ENCODE results near the gene TPX2. TPM values are rescaled to one million over a fixed set of nuclear protein-coding genes. Genes with fewer than 3 reads are reported as not detected.

The TPX2 gene
- total RNA-seq, 1 experiment from 2014 or later: 248 TPM

DNA sequence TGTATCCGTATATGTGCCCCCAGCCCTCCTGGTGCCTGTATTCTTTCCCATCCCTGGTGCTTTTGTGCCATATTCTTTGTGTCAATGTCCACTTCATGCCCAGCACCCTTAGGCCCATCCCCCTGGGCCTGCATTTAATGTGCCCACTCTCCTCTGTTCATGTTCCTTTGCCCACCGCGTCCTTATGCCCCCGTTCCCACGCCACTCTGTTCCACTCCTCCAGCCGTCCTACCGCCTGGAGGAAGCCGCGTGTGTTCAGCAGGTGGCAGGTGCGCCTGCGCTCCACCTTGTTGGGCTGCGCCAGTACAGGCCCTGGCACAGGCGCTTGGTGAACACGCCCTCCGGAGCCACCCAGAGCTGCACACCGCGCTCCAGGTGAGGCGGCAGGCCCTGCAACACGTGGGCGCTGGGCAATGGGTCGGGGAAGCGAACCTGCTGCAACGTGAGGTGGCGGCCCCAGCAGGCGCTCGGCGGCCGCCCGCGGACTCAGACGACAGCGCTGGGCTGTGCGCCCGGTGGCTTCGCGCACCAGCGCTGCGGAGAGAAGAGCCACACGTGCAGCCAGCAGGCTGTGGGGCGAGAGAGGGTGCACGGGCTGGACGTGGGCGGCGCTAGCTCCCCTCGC lies 110.3 kb downstream of the TPX2 start:
- Histone ChIP-seq H3K4me1 (ENCODE audit: control insufficient read depth, insufficient read depth, low read length) (peaks cover 16% of the 10 kb centered on the region), H3K27me3 (ENCODE audit: control insufficient read depth, insufficient read depth, low read length) (no peaks in the 10 kb centered on the region), H3K27ac (ENCODE audit: low read length) (no peak overlapping the region), H3K9me3 (ENCODE audit: control insufficient read depth, insufficient read depth, low read depth, low read length) (no peaks in the 10 kb centered on the region), H3K4me3 (ENCODE audit: low read depth in 2 of 2, low read length in 2 of 2) (no peak overlapping the region), H3K36me3 (ENCODE audit: control insufficient read depth, insufficient read depth, low read length) (no peaks in the 10 kb centered on the region)
- intact Hi-C loops (cut with micrococcal nuclease; ENCODE audit: unreplicated experiment) (no loop called here), in situ Hi-C loops (cut with HindIII; ENCODE audit: low pct_unique_long_range_greater_than_20kb, low sequenced_read_pairs) (no loop called here)
- ATAC-seq: no peak
- POLR2A ChIA-PET: no interaction called here
- no peak for TF ChIP-seq SIN3A (IDR thresholded peaks at IDR 0.05; ENCODE audit: borderline replicate concordance, insufficient read depth, low read depth, low read length)
- CTCF ChIA-PET: interaction anchor here (3.8 kb wide), 1 partner anchor 12 kb away, joined by 18 read pairs; no protein-coding TSS in a partner anchor
- no peak for DNase-seq (ENCODE audit: low read depth, low spot score)
- BruUV-seq (replicated peaks): no TSS peak

Other genes with a start within 250 kb of the TPX2 start
- 337 TPM for gene HM13, start 224.8 kb upstream of the TPX2 start, total RNA-seq (2021; ENCODE audit: unreplicated experiment)
- gene ID1, start 134.0 kb upstream of the TPX2 start, total RNA-seq (2021; ENCODE audit: unreplicated experiment): 152 TPM
- not detected for gene COX4I2, start 101.4 kb upstream of the TPX2 start, total RNA-seq (2021; ENCODE audit: unreplicated experiment)
- 150 TPM for gene BCL2L1, start 16.4 kb upstream of the TPX2 start, total RNA-seq (2021; ENCODE audit: unreplicated experiment)
- gene MYLK2, start 80.1 kb downstream of the TPX2 start, total RNA-seq (2021; ENCODE audit: unreplicated experiment): 0.87 TPM
- gene FOXS1, start 106.3 kb downstream of the TPX2 start, total RNA-seq (2021; ENCODE audit: unreplicated experiment): 6.3 TPM
- 23.6 TPM for gene DUSP15, start 131.2 kb downstream of the TPX2 start, total RNA-seq (2021; ENCODE audit: unreplicated experiment)
- gene TTLL9, start 131.3 kb downstream of the TPX2 start, total RNA-seq (2021; ENCODE audit: unreplicated experiment): 2.1 TPM
- 48.2 TPM for gene PDRG1, start 212.8 kb downstream of the TPX2 start, total RNA-seq (2021; ENCODE audit: unreplicated experiment)
- gene XKR7, start 228.9 kb downstream of the TPX2 start, total RNA-seq (2021; ENCODE audit: unreplicated experiment): 6.2 TPM

Data from Panc1 (cell line).